Adipocyte (in vitro differentiated cells): ENCODE results near the gene KIAA0825.
"Not testable (repeated sequence)": the region's sequence is repeated elsewhere in the genome, so short reads cannot be mapped to it uniquely, and the experiment has no call there.

Experiments
- DNase-seq: peaks from one replicate; pipeline ENCODE4 v3.0.0-alpha.2; 2015; ENCODE audit warnings: low read depth
- H3K27me3 ChIP-seq: replicated peaks from 2 replicates; pipeline ENCODE4 v1.7.0; 2013; ENCODE audit warnings: mild to moderate bottlenecking, low read length, moderate library complexity; ENCODE audit not compliant: control insufficient read depth, insufficient read depth
- H3K36me3 ChIP-seq: 2 replicates; pipeline ENCODE4 v1.7.0; 2013; ENCODE audit warnings: low read length, mild to moderate bottlenecking, moderate library complexity; ENCODE audit not compliant: control insufficient read depth, insufficient read depth, severe bottlenecking
- H3K4me1 ChIP-seq: 2 replicates; pipeline ENCODE4 v1.7.0; 2013; ENCODE audit warnings: mild to moderate bottlenecking, low read length, moderate library complexity; ENCODE audit not compliant: control insufficient read depth, insufficient read depth
- H3K4me3 ChIP-seq: 2 replicates; pipeline ENCODE4 v1.7.0; 2013; ENCODE audit warnings: mild to moderate bottlenecking, low read length, moderate library complexity
- H3K9ac ChIP-seq: 2 replicates; pipeline ENCODE4 v1.7.0; 2013; ENCODE audit warnings: mild to moderate bottlenecking, low read length, moderate library complexity
- H3K9me3 ChIP-seq: 2 replicates; pipeline ENCODE4 v1.7.0; 2013; ENCODE audit warnings: mild to moderate bottlenecking, low read length, moderate library complexity; ENCODE audit not compliant: control insufficient read depth

The KIAA0825 gene

GRCh38 chr5:94192658-94193391, 425.6 kb downstream of the KIAA0825 start:
- no peak for DNase-seq
- Histone ChIP-seq H3K9me3 (peaks cover 5% of the 10 kb centered on the region), H3K4me3 (no peak overlapping the region), H3K36me3 (no peaks in the 10 kb centered on the region), H3K9ac (no peak overlapping the region), H3K4me1 (no peaks in the 10 kb centered on the region), H3K27me3 (no peaks in the 10 kb centered on the region)

GRCh38 chr5:94191604-94192003, 426.8 kb downstream of the KIAA0825 start:
- Histone ChIP-seq H3K4me3 (no peak overlapping the region), H3K4me1 (no peaks in the 10 kb centered on the region), H3K27me3 (no peaks in the 10 kb centered on the region), H3K36me3 (no peaks in the 10 kb centered on the region), H3K9ac (no peak overlapping the region), H3K9me3 (peaks cover 5% of the 10 kb centered on the region)
- DNase-seq = no peak

GRCh38 chr5:94188725-94189124, 429.7 kb downstream of the KIAA0825 start:
- Histone ChIP-seq H3K4me1 (no peaks in the 10 kb centered on the region), H3K36me3 (no peaks in the 10 kb centered on the region), H3K27me3 (no peaks in the 10 kb centered on the region), H3K9ac (no peak overlapping the region), H3K4me3 (no peak overlapping the region), H3K9me3 (peaks cover 5% of the 10 kb centered on the region)
- no peak for DNase-seq

- DNase-seq = no peak
- Histone ChIP-seq H3K9ac (no peak overlapping the region), H3K27me3 (no peaks in the 10 kb centered on the region), H3K4me1 (no peaks in the 10 kb centered on the region), H3K4me3 (no peak overlapping the region), H3K36me3 (no peaks in the 10 kb centered on the region), H3K9me3 (peaks cover 5% of the 10 kb centered on the region)
These were observed 433.5 kb downstream of the KIAA0825 start for GRCh38 chr5:94184870-94185269.

GRCh38 chr5:94181895-94182294, 436.5 kb downstream of the KIAA0825 start:
- peaks cover 8% of the 10 kb centered on the region for H3K4me1 ChIP-seq
- DNase-seq = no peak
- no peaks in the 10 kb centered on the region for H3K36me3 ChIP-seq

GRCh38 chr5:94180761-94181160, 437.6 kb downstream of the KIAA0825 start:
- Histone ChIP-seq H3K27me3 (no peaks in the 10 kb centered on the region), H3K36me3 (no peaks in the 10 kb centered on the region), H3K9ac (no peak overlapping the region), H3K9me3 (no peaks in the 10 kb centered on the region), H3K4me1 (peaks cover 8% of the 10 kb centered on the region), H3K4me3 (no peak overlapping the region)
- no peak for DNase-seq

More at GRCh38 chr5:94181895-94182294, 436.5 kb downstream of the KIAA0825 start:
- Histone ChIP-seq H3K9ac (no peak overlapping the region), H3K4me3 (no peak overlapping the region), H3K27me3 (no peaks in the 10 kb centered on the region), H3K9me3 (no peaks in the 10 kb centered on the region)

- DNase-seq = no peak
These were observed 442.5 kb downstream of the KIAA0825 start for GRCh38 chr5:94175912-94176311.

GRCh38 chr5:94174748-94175411, 443.5 kb downstream of the KIAA0825 start:
- Histone ChIP-seq H3K27me3 (no peaks in the 10 kb centered on the region), H3K36me3 (no peaks in the 10 kb centered on the region), H3K9ac (no peak overlapping the region), H3K4me1 (peaks cover 21% of the 10 kb centered on the region), H3K9me3 (no peaks in the 10 kb centered on the region), H3K4me3 (no peak overlapping the region)
- DNase-seq = peak; percentile 45

More at GRCh38 chr5:94175912-94176311, 442.5 kb downstream of the KIAA0825 start:
- H3K9ac ChIP-seq = no peak overlapping the region
- H3K9me3 ChIP-seq = no peaks in the 10 kb centered on the region
- H3K27me3 ChIP-seq = no peaks in the 10 kb centered on the region
- H3K36me3 ChIP-seq = no peaks in the 10 kb centered on the region
- H3K4me1 ChIP-seq = peaks cover 21% of the 10 kb centered on the region
- H3K4me3 ChIP-seq = no peak overlapping the region

- Histone ChIP-seq H3K9me3 (no peaks in the 10 kb centered on the region), H3K36me3 (no peaks in the 10 kb centered on the region), H3K4me1 (peaks cover 13% of the 10 kb centered on the region), H3K4me3 (no peak overlapping the region), H3K9ac (no peak overlapping the region), H3K27me3 (no peaks in the 10 kb centered on the region)
- DNase-seq = peak; percentile 7
These were observed 445.3 kb downstream of the KIAA0825 start for GRCh38 chr5:94173100-94173499.

GRCh38 chr5:94171070-94171469, 447.3 kb downstream of the KIAA0825 start:
- not testable (repeated sequence) for DNase-seq, H3K9me3 ChIP-seq, H3K9ac ChIP-seq, H3K36me3 ChIP-seq, H3K27me3 ChIP-seq, H3K4me3 ChIP-seq
- H3K4me1 ChIP-seq = peaks cover 13% of the 10 kb centered on the region

GRCh38 chr5:94170158-94170557, 448.2 kb downstream of the KIAA0825 start:
- not testable (repeated sequence) for DNase-seq, H3K4me3 ChIP-seq, H3K27me3 ChIP-seq, H3K36me3 ChIP-seq, H3K9me3 ChIP-seq, H3K9ac ChIP-seq
- H3K4me1 ChIP-seq = peaks cover 13% of the 10 kb centered on the region
